Endothelial cell of umbilical vein (primary cell): Measurements from ENCODE around the gene RNASE9. TPM values are rescaled to one million over a fixed set of nuclear protein-coding genes. Genes with fewer than 3 reads are reported as not detected.

Source experiments
- BruUV-seq: library from RNA; stranded (reverse); fragments of 400-500 nt; replicated peaks from 2 replicates; lab custom pipeline; 2021; lab: Mats Ljungman, UMichigan
- CTCF ChIA-PET: fragments of 300-600, 350-600 bp; sonication (Branson Sonifier 250); formaldehyde crosslinking; loops from one replicate; lab custom pipeline; 2021; ENCODE audit warnings: antibody characterized with exemption, inconsistent platforms; lab: Charles Lee
- POLR2A ChIA-PET: fragments of 300-600, 350-600 bp; sonication (Branson Sonifier 250); formaldehyde crosslinking; loops from one replicate; lab custom pipeline; 2021; ENCODE audit warnings: antibody characterized with exemption, inconsistent platforms; lab: Charles Lee
- DNase-seq: peaks from one replicate; pipeline ENCODE4 v3.0.0-alpha.2; 2011; ENCODE audit warnings: low read depth, low spot score
- FAIRE-seq: peaks from 2 replicates; lab custom pipeline; 2011; peaks lifted over from hg19 to GRCh38; lab: Jason Lieb, UNC
- H2AFZ ChIP-seq: 2 replicates; pipeline ENCODE4 v1.6.0; 2012; ENCODE audit warnings: low read depth, low read length, control low read depth, inconsistent platforms
- H3K27ac ChIP-seq: 2 replicates; pipeline ENCODE4 v1.5.1; 2011; ENCODE audit warnings: low read depth, mild to moderate bottlenecking, control low read depth, low read length, moderate library complexity; ENCODE audit not compliant: insufficient read depth
- H3K27me3 ChIP-seq, 2 experiments: 2 replicates each; pipeline versions ENCODE4 v1.6.0 to v1.6.1; 2011; ENCODE audit warnings: low read length in 2 of 2, mixed read lengths in 1 of 2; ENCODE audit not compliant: control insufficient read depth in 2 of 2, insufficient read depth in 2 of 2
- H3K36me3 ChIP-seq, 2 experiments: 2 replicates in 1 of 2; 3 replicates in 1 of 2; pipeline ENCODE4 v1.5.1; 2011; ENCODE audit warnings: low read length in 2 of 2, mild to moderate bottlenecking in 1 of 2, moderate library complexity in 1 of 2; ENCODE audit not compliant: control insufficient read depth in 2 of 2, insufficient read depth in 2 of 2; ENCODE audit errors: extremely low read depth in 1 of 2
- H3K4me1 ChIP-seq: 3 replicates; pipeline ENCODE4 v1.5.1; 2011; ENCODE audit warnings: mild to moderate bottlenecking, low read length; ENCODE audit not compliant: control insufficient read depth, insufficient read depth; ENCODE audit errors: extremely low read depth
- H3K4me2 ChIP-seq: 2 replicates; pipeline ENCODE4 v1.6.1; 2011; ENCODE audit warnings: low read length, control low read depth, mixed read lengths; ENCODE audit not compliant: insufficient read depth
- H3K4me3 ChIP-seq, 3 experiments: fragments of 200-600 bp in 1 of 3; sonication (generic), shearing (Covaris generic) in 1 of 3; replicated peaks in 1 of 3; 2 replicates each; pipeline ENCODE4 v1.5.1; 2011 to 2016; ENCODE audit warnings: control low read depth in 3 of 3, low read length in 3 of 3, mild to moderate bottlenecking in 2 of 3, inconsistent platforms in 1 of 3, low read depth in 1 of 3, moderate library complexity in 1 of 3; ENCODE audit not compliant: insufficient read depth in 1 of 3
- H3K79me2 ChIP-seq: 2 replicates; pipeline ENCODE4 v1.6.0; 2012; ENCODE audit warnings: low read length, inconsistent platforms; ENCODE audit not compliant: control insufficient read depth, insufficient read depth
- H3K9ac ChIP-seq: replicated peaks from 2 replicates; pipeline ENCODE3; 2011; ENCODE audit warnings: low read length, control low read depth; ENCODE audit not compliant: insufficient read depth; ENCODE audit errors: extremely low read depth
- H3K9me1 ChIP-seq: replicated peaks from 3 replicates; pipeline ENCODE4 v1.6.0; 2011; ENCODE audit warnings: mild to moderate bottlenecking, low read length; ENCODE audit not compliant: control insufficient read depth, insufficient read depth; ENCODE audit errors: extremely low read depth
- H3K9me3 ChIP-seq: replicated peaks from 2 replicates; pipeline ENCODE4 v1.5.1; 2012; ENCODE audit warnings: low read length, inconsistent platforms; ENCODE audit not compliant: control insufficient read depth, insufficient read depth
- H4K20me1 ChIP-seq: replicated peaks from 2 replicates; pipeline ENCODE3; 2011; ENCODE audit warnings: mild to moderate bottlenecking, low read length; ENCODE audit not compliant: control insufficient read depth, insufficient read depth; ENCODE audit errors: extremely low read depth
- CTCF ChIP-seq, 2 donors: IDR thresholded peaks; 1 replicate in 1 of 2; 2 replicates in 1 of 2; pipeline ENCODE4 v1.5.1; 2011; ENCODE audit warnings: low read length in 2 of 2, mild to moderate bottlenecking in 2 of 2, moderate library complexity in 2 of 2, control low read depth in 1 of 2, inconsistent platforms in 1 of 2, low read depth in 1 of 2; ENCODE audit not compliant: insufficient read depth in 1 of 2; ENCODE audit errors: extremely low read depth in 1 of 2
- EZH2 ChIP-seq: IDR thresholded peaks from 2 replicates; pipeline ENCODE4 v1.6.1; 2012; ENCODE audit warnings: borderline replicate concordance, low read depth, mild to moderate bottlenecking, moderate library complexity, low read length, inconsistent platforms; ENCODE audit not compliant: severe bottlenecking
- FOS ChIP-seq: IDR thresholded peaks from 2 replicates; pipeline ENCODE4 v1.6.1; 2011; ENCODE audit warnings: mild to moderate bottlenecking, low read length, moderate library complexity, borderline replicate concordance; ENCODE audit not compliant: insufficient read depth
- GATA2 ChIP-seq: IDR thresholded peaks from 2 replicates; pipeline ENCODE4 v1.7.0; 2011; ENCODE audit warnings: low read depth, mild to moderate bottlenecking, moderate library complexity, mixed read lengths, low read length; ENCODE audit not compliant: insufficient read length, insufficient read depth
- JUN ChIP-seq: IDR thresholded peaks from 2 replicates; pipeline ENCODE4 v1.6.1; 2011; ENCODE audit warnings: borderline replicate concordance, low read depth; ENCODE audit not compliant: insufficient read length, insufficient read depth
- MAX ChIP-seq: IDR thresholded peaks from 2 replicates; pipeline ENCODE4 v1.6.1; 2011; ENCODE audit not compliant: insufficient read depth, insufficient read length
- MYC ChIP-seq: IDR thresholded peaks from one replicate; pipeline ENCODE4 v1.6.1; 2011; ENCODE audit warnings: mild to moderate bottlenecking, low read depth, low read length
- POLR2A ChIP-seq: IDR thresholded peaks from 2 replicates; pipeline ENCODE4 v1.6.1; 2012; ENCODE audit warnings: low read depth, mild to moderate bottlenecking, control low read depth, low read length
- POLR2AphosphoS5 ChIP-seq: IDR thresholded peaks from 2 replicates; pipeline ENCODE4 v1.6.1; 2012; ENCODE audit warnings: low read depth, mild to moderate bottlenecking, control low read depth, low read length, moderate library complexity; ENCODE audit not compliant: insufficient read depth
- dilution Hi-C: fragments of 300-500 bp; cut with MboI; formaldehyde crosslinking; loops from one replicate; pipeline ENCODE4 v1.15.0; 2019; ENCODE audit warnings: low sequenced_read_pairs; ENCODE audit not compliant: extremely low pct_ligation_motif_present
- intact Hi-C: fragments of 100-400 bp; cut with micrococcal nuclease; formaldehyde crosslinking; loops from one replicate; pipeline ENCODE4 v1.10.0; 2022
- polyA plus RNA-seq, 4 experiments: library from polyadenylated mRNA; depleted of rRNA in 3 of 4; stranded (reverse) in 3 of 4; unstranded in 1 of 4; fragments of >200 nt; gene quantifications; 2 replicates each; pipeline versions ENCODE4 v1.2.1 to v1.2.3, GENCODE V29; 2011 to 2012; ENCODE audit warnings: missing spikeins in 1 of 4
- total RNA-seq: library from RNA; stranded (reverse); gene quantifications from 2 replicates; pipeline ENCODE4 v1.2.3, GENCODE V29; 2021

RNASE9 gene
- total and polyA plus RNA-seq, 2 donors (not counting 3 experiments of a cell fraction or from before 2014, with no cell fraction given), result not detected

GRCh38 chr14:20555845-20556244, 5.0 kb downstream of the RNASE9 start:
- BruUV-seq, result no TSS peak
- FAIRE-seq (no peak), DNase-seq (no peak)
- Histone ChIP-seq H3K4me2 (no peak overlapping the region), H3K4me1 (no peaks in the 10 kb centered on the region), H3K27me3 (peaks cover 0 to 2% of the 10 kb centered on the region in 2 experiments), H3K36me3 (no peaks in the 10 kb centered on the region), H3K27ac (no peak overlapping the region), H3K79me2 (no peaks in the 10 kb centered on the region), H3K9me1 (no peaks in the 10 kb centered on the region), H4K20me1 (no peaks in the 10 kb centered on the region), H3K4me3 (no peak overlapping the region), H3K9ac (no peak overlapping the region), H3K9me3 (no peaks in the 10 kb centered on the region), H2AFZ (no peak overlapping the region)
- POLR2A ChIA-PET, result no interaction called here
- TF ChIP-seq EZH2 (no peak), CTCF (IDR thresholded peaks at IDR 0.05; ENCODE audit: extremely low read depth in 1 of 2, insufficient read depth in 1 of 2, low read depth in 1 of 2, low read length in 2 of 2) (no peak), MYC (no peak), MAX (no peak), JUN (no peak), POLR2A (no peak), POLR2AphosphoS5 (no peak), GATA2 (no peak), FOS (no peak)
- dilution Hi-C loops, result no loop called here
- CTCF ChIA-PET, result no interaction called here
- intact Hi-C loops, result no loop called here
